Transverse colon (tissue), 4 donors: ENCODE results near the gene CNOT3.

Source experiments
- POLR2A ChIP-seq: fragments of 450-650 bp; IDR thresholded peaks from one replicate; pipeline ENCODE4 v1.6.1; 2016; ENCODE audit warnings: antibody characterized with exemption, mild to moderate bottlenecking, moderate library complexity
- POLR2AphosphoS5 ChIP-seq, 3 donors: sonication (generic); formaldehyde crosslinking; IDR thresholded peaks; one replicate each; pipeline ENCODE4 v1.6.1; 2016; ENCODE audit warnings: antibody characterized with exemption in 3 of 3
- TF ChIP-seq, protein P1 (sequence below), 5 experiments: fragments of 200-600 bp in 3 of 5; fragments of 450-650 bp in 2 of 5; sonication (generic) in 3 of 5; IDR thresholded peaks; 1 replicate in 2 of 5; 2 replicates in 3 of 5; pipeline ENCODE4 v1.5.1; 2016 to 2017; ENCODE audit warnings: antibody characterized with exemption in 5 of 5, inconsistent platforms in 3 of 5, mild to moderate bottlenecking in 2 of 5, moderate library complexity in 1 of 5

DNA sequence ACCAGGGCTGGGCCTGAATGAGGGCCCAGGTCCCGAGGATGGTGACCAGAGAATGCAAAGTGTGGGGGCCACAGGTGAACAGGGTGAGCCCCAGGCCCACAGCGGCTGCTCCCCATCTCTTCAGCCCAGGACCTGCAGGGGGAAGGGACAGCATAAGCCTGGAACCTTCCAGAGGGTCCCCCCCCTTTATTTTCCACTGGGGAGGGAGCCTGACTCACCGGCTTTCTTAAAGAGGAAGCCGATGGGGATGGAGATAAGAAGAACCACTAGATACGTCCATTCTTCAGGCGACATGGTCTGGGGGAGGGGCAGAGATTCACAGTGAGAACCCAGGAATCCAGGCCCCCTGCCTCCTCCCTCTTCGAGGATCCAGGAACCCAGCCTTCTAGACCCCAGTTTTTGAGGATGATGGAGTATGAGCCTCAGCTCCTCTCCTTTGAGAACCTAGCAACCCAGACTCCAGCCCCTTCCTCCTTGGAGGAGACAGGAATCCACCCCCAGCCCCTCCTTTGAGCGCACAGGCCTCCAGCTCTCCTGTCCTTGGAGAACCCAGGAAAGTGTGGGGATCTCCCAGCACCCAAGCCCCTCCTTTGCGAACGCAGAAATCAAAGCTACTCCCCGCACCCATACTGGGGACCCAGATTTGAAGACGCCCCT, 50.8 kb downstream of the CNOT3 start:
- TF ChIP-seq, protein P1, sequence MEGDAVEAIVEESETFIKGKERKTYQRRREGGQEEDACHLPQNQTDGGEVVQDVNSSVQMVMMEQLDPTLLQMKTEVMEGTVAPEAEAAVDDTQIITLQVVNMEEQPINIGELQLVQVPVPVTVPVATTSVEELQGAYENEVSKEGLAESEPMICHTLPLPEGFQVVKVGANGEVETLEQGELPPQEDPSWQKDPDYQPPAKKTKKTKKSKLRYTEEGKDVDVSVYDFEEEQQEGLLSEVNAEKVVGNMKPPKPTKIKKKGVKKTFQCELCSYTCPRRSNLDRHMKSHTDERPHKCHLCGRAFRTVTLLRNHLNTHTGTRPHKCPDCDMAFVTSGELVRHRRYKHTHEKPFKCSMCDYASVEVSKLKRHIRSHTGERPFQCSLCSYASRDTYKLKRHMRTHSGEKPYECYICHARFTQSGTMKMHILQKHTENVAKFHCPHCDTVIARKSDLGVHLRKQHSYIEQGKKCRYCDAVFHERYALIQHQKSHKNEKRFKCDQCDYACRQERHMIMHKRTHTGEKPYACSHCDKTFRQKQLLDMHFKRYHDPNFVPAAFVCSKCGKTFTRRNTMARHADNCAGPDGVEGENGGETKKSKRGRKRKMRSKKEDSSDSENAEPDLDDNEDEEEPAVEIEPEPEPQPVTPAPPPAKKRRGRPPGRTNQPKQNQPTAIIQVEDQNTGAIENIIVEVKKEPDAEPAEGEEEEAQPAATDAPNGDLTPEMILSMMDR (IDR thresholded peaks at IDR 0.05) = no peak
- TF ChIP-seq POLR2A (no peak), POLR2AphosphoS5 (IDR thresholded peaks at IDR 0.05) (no peak)
